Muscle of back (tissue), 11 donors: ENCODE results near the gene MXI1. TPM values are rescaled to one million over a fixed set of nuclear protein-coding genes. Genes with fewer than 3 reads are reported as not detected.
A peak's percentile ranks its signal among the peaks of the same experiment; 100 is the strongest.
"Not testable (repeated sequence)": the region's sequence is repeated elsewhere in the genome, so short reads cannot be mapped to it uniquely, and the experiment has no call there.

Experiments used
- DNase-seq, 3 donors: peaks; one replicate each; pipeline versions ENCODE4 v3.0.0 to v3.0.0-alpha.2; 2013
- polyA plus RNA-seq, 10 donors: library from polyadenylated mRNA; unstranded; fragments of 120-200 nt; gene quantifications; one replicate each; pipeline ENCODE4 v1.2.1, GENCODE V29; 2013; ENCODE audit not compliant: insufficient read length in 10 of 10

The MXI1 gene
- polyA plus RNA-seq, 10 donors, result 17.8 to 39.3 (median 23.6) TPM

DNA sequence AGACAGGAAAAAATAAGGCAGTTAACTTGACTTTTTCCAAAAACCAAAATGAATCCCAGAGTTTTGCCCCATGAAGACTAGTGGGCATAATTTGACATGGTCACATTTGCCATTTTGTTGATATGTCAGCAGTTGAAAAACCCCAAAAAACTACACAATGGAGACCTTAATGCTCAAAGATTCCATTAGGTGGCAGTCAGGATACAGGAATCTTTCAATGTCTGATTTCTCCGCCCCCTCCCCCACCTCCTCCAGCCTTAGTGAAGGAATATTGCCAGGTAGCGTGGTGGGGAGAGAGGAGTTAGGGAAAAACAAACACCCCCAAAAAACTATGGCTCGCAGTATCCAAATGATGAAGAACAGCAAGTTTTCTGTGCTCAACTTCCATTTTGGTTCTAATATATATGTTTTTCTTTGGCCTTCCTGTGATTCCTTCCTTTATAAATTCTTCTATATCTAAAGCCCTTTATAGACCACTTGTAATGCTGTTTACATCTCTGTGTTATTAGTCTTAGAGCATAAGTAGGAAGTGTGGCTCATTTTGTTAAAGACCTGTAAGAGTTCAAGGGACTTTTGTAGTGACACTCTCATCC lies 104.0 kb downstream of the MXI1 start:
- DNase-seq, result peak; percentile 39 to 62 (median 44)

DNA sequence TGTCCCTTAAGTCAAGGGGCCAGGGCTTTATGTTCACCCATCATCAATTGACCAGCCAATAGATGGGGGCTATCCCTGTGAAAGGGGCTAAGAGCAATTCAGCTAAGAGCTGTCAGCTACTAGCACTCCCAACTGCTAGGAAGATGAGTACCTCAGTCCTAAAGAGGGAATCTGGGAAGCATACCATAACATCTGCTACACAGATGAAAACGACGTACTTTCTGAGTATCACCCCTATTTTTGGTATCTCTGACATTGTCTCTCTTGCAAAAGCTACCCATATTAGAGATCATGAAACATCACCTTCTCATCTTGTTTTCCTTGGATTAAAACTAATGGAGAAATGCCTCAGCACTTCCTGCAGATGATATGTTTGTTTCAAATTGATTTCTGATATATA lies 104.8 kb downstream of the MXI1 start:
- no peak for DNase-seq

DNA sequence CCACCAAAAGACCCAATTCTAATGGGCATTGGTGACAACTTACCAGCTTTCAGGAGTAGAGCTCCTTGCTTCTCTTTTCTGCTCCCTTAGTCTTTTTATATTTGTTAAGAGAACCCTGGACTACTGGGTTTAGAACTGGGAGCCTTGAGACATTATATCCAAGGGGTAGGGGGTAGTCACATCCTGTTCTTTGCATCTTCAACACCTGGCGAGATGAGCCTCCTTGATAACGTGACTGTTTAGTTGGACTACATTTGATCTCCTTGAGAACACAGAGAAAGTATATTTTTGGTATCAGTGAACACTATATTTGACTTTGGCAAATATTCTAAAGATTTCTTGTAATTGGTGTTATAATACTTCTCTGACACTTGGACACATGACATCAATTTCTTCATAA lies 106.3 kb downstream of the MXI1 start:
- DNase-seq, result no peak

DNA sequence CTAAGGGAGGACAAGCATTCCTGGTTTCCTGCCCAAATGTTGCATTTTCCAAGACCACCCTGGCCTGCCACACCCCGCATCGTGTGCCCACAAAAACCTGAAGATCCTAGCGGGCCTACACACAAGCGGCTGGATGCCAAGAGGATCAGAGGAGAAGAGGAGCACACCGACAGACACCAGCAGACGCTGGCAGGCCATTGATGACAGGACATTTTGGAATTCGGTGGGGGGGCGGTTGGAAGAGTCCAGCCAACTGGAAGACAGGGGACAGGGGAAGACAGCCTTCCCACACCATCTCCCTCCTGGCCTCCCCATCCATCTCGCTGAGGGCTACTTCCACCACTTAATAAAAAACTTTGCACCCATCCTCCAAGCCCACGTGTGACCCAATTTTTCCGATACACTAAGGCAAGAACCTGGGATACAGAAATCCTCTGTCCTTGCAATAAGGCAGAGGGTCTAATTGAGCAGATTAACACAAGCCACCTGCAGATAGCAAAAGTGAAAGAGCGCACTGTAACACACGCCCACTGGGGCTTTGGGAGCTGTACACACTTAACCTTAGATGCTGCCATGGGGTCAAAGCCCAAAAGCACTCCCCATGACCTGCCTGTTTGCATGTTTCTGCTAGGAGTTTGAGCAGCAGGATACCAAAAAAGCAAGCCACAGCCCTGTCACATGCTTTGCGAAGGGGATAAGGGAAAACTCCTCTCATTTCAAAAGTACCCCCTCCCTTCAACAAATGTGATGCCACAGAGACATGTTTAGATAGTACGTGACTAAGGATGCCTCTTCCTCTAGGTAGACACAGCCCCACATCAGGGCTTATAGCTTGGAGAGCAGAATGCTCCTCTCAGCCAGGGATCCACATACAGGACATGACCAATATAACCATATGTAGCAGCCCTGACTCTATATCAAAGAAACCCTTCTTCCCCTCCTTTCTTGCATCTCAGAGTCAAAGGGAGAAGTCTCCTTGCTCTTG lies 110.8 kb downstream of the MXI1 start:
- DNase-seq, result no peak

GRCh38 chr10:110321869-110322620 lies 114.6 kb downstream of the MXI1 start:
- no peak for DNase-seq

GRCh38 chr10:110323503-110323902 lies 116.1 kb downstream of the MXI1 start:
- DNase-seq, result peak in 1 of 3 donors; percentile 59

- DNase-seq, result no peak
Measured at GRCh38 chr10:110324201-110324804, 116.9 kb downstream of the MXI1 start.

- DNase-seq, result no peak
Measured at GRCh38 chr10:110324805-110325280, 117.4 kb downstream of the MXI1 start.

GRCh38 chr10:110326351-110327032 lies 119.1 kb downstream of the MXI1 start:
- peak in 1 of 3 donors; percentile 60 for DNase-seq

- DNase-seq, result no peak
Measured at GRCh38 chr10:110327262-110327914, 120.0 kb downstream of the MXI1 start.

DNA sequence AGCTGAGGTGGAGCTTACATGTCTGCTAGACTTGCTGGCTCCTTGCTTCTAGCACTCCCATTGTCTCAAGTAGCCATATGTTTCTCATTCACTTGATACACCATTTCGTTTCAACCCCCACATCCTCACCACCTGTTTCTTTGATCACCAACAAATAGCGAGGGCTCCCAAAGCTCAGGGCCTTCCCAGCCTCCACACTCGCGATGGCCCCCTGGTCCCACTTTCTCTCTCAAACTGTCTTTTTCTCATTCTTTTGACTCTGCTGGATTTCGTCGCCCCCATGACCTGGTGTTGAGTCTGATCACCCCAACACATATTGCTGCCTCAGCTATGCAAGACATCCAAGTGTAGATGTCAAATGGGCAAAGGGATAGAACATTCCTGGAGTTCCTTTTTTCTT lies 123.3 kb downstream of the MXI1 start:
- no peak for DNase-seq

DNA sequence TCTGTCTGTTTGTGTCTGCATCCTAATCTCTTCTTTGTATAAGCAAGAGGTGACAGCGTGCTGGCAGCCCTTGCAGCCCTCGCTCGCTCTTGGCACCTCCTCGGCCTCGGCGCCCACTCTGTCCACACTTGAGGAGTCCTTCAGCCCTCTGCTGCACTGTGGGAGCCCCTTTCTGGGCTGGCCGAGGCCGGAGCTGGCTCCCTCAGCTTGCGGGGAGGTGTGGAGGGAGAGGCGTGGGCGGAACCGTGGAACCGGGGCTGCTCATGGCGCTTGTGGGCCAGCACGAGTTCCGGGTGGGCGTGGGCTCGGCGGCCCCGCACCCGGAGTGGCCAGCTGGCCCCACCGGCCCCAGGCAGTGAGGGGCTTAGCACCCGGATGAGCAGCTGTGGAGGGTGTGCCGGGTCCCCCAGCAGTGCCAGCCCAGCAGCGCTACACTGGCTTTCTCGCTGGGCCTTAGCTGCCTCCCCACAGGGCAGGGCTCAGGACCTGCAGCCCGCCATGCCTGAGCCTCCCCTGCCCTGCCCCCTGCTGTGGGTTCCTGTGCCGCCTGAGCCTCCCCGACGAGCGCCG lies 123.9 kb downstream of the MXI1 start:
- DNase-seq, result not testable (repeated sequence)

DNA sequence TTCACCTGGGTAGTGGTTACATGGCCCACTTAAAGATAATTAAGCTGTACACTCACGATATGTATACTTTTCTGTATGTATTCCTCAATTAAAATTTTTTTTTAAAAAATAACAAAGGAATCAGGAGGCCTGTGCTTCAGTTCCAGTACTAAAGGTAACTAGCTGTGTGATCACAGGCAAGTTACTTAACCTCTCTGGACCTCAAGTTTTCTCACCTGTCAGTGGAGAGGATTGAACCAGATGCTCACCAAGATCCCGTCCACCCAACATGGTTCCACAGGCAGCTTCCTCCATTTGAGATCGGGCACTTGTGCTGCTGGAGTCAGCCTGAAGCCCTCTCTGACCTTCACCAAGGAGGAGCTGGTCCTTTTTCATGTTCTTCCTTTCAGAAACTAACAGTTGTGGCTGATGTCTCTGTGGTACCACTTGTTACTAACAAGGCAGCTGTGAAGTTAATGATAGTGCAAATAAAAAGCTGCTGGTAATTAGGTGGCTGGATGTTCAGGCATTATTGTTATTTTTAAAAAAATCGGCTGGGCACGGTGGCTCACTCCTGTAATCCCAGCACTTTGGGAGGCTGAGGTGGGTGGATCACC lies 126.8 kb downstream of the MXI1 start:
- no peak for DNase-seq

- DNase-seq, result no peak
Measured at GRCh38 chr10:110335314-110336064, 128.1 kb downstream of the MXI1 start.

DNA sequence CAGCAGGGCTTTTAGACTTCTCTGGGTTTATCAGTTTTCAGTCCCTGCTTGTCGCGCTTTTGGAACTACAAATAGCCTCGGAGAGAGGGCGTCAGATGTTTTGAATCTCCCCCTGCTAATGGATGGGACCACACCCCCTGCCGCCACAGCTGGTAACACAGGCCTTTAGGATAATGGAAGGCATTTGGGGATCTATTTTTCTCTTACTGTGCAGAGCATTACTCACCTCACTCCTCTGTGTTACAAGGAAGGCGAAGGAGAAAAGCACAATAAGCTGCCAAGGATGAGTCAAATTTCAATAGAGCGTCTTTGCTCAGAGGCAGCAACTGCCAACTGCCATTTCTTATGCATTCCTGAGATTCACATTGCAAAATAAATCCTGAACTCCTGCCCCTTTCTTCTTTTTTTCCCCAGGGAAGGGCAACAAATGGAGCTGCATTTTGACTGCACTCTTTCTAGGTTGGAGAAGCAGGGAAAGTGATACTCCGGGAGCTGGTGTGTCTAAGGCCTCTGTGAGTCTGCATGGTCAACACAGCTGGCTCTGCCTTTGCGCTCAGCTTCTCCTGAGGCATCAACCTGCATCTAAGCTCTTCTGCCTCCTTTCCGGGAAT lies 128.8 kb downstream of the MXI1 start:
- peak; percentile 70 to 93 (median 79) for DNase-seq
